ENCODE data around the gene ABCA13.

Gene ABCA13

DNA sequence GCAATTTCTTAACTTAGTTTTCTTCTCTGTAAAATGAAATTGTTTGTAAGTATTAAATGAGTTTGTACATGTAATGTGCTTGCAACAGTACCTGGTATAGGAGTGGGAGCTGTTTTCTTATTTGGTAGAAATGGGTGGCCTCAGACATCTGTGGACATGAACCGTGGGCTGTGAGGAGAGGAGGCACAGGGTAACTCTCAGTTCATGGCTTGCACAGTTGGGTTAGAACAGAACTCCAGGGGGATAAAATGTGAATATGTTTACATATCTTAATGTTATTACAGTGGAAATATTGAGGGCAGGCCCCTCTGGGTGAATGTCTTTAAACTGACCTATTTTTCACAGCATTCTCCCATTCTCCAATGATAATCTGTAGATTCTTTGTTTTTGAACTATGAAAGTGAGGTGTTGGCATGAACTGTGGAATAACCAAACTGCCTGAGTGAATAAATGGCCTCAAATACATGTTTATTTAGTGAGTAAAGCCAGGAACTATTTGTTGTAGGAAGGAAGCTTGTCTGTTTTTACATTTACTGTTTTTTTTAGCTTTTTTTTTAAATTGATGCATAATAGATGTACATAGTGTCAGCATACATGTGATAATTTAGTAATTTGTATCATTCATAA lies 2.6 kb downstream of the ABCA13 start (continued):
- TF ChIP-seq, protein P1, sequence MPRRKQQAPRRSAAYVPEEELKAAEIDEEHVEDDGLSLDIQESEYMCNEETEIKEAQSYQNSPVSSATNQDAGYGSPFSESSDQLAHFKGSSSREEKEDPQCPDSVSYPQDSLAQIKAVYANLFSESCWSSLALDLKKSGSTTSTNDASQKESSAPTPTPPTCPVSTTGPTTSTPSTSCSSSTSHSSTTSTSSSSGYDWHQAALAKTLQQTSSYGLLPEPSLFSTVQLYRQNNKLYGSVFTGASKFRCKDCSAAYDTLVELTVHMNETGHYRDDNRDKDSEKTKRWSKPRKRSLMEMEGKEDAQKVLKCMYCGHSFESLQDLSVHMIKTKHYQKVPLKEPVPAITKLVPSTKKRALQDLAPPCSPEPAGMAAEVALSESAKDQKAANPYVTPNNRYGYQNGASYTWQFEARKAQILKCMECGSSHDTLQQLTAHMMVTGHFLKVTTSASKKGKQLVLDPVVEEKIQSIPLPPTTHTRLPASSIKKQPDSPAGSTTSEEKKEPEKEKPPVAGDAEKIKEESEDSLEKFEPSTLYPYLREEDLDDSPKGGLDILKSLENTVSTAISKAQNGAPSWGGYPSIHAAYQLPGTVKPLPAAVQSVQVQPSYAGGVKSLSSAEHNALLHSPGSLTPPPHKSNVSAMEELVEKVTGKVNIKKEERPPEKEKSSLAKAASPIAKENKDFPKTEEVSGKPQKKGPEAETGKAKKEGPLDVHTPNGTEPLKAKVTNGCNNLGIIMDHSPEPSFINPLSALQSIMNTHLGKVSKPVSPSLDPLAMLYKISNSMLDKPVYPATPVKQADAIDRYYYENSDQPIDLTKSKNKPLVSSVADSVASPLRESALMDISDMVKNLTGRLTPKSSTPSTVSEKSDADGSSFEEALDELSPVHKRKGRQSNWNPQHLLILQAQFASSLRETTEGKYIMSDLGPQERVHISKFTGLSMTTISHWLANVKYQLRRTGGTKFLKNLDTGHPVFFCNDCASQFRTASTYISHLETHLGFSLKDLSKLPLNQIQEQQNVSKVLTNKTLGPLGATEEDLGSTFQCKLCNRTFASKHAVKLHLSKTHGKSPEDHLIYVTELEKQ (tag by site-specific recombination; IDR thresholded peaks at IDR 0.05; ENCODE audit: borderline replicate concordance), result no peak
- TF ChIP-seq SP7 (tag by site-specific recombination; IDR thresholded peaks at IDR 0.05) (no peak), ZSCAN23 (tag by site-specific recombination; IDR thresholded peaks at IDR 0.05) (no peak), SALL2 (tag by site-specific recombination; IDR thresholded peaks at IDR 0.05; ENCODE audit: borderline replicate concordance) (no peak), ZBTB7A (tag by site-specific recombination; IDR thresholded peaks at IDR 0.05; ENCODE audit: low read depth) (no peak)

GRCh38 chr7:48175019-48175418 lies 3.8 kb downstream of the ABCA13 start:
- H3K36me3 ChIP-seq (ENCODE audit: control insufficient read depth in 2 of 2, insufficient read depth in 1 of 2, low read length in 2 of 2), result no peaks in the 10 kb centered on the region
- no peak overlapping the region for H3K27ac ChIP-seq (ENCODE audit: extremely low read depth, low read depth, low read length)
- H3K4me1 ChIP-seq (ENCODE audit: control insufficient read depth, insufficient read depth, low read length), result no peaks in the 10 kb centered on the region
- POLR2A ChIA-PET, result no interaction called here
- CTCF ChIA-PET, result no interaction called here
- no peaks in the 10 kb centered on the region for H3K9me3 ChIP-seq (ENCODE audit: control insufficient read depth, insufficient read depth, low read depth, low read length)
- TF ChIP-seq, protein P2, sequence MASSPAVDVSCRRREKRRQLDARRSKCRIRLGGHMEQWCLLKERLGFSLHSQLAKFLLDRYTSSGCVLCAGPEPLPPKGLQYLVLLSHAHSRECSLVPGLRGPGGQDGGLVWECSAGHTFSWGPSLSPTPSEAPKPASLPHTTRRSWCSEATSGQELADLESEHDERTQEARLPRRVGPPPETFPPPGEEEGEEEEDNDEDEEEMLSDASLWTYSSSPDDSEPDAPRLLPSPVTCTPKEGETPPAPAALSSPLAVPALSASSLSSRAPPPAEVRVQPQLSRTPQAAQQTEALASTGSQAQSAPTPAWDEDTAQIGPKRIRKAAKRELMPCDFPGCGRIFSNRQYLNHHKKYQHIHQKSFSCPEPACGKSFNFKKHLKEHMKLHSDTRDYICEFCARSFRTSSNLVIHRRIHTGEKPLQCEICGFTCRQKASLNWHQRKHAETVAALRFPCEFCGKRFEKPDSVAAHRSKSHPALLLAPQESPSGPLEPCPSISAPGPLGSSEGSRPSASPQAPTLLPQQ (tag by site-specific recombination; IDR thresholded peaks at IDR 0.05), result no peak
- H3K4me3 ChIP-seq (ENCODE audit: low read depth, low read length), result no peak overlapping the region

DNA sequence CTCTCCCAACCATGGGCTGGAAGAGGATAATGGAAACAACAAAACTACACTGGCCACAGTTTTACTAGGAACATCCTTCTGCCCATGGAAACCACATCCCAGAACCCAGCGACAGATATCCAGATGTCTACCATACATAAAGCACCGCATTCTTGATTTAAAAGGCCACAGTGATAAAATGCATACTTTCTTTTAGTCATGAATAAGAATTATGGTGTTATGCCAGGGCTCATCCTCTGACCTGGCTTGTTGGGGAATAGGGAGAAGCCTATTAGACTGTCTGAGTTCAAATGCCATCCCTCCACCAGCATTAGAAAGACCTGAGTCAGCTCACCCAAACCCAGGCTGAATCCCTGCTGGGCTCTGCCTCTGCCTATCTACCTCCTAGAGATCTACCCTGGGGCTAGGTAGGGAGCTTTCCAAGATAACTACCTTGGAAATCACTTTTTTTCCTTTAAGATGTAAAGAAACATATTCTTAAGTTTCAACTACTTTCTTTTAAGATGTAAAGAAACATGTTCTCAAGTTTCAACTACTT lies 5.2 kb downstream of the ABCA13 start:
- ChIA-PET CTCF (interaction anchor here (0.6 kb wide), 1 partner anchor 378 kb away, joined by 4 read pairs; no protein-coding TSS in a partner anchor), POLR2A (no interaction called here)
- no peak for TF ChIP-seq GLI2 (tag by site-specific recombination; IDR thresholded peaks at IDR 0.05; ENCODE audit: borderline replicate concordance, low read depth)
- no peak for TF ChIP-seq ZFP41 (tag by site-specific recombination; IDR thresholded peaks at IDR 0.05; ENCODE audit: borderline replicate concordance)
- TF ChIP-seq ZNF621 (tag by site-specific recombination; IDR thresholded peaks at IDR 0.05), result no peak
- TF ChIP-seq ZNF175 (tag by site-specific recombination; IDR thresholded peaks at IDR 0.05), result no peak
- no peak for TF ChIP-seq SALL2 (tag by site-specific recombination; IDR thresholded peaks at IDR 0.05; ENCODE audit: borderline replicate concordance)
- TF ChIP-seq ZNF561 (tag by site-specific recombination; IDR thresholded peaks at IDR 0.05; ENCODE audit: borderline replicate concordance), result no peak
- H3K27ac ChIP-seq (ENCODE audit: extremely low read depth, low read depth, low read length), result no peak overlapping the region
- H3K4me1 ChIP-seq (ENCODE audit: control insufficient read depth, insufficient read depth, low read length), result no peaks in the 10 kb centered on the region
- H3K4me3 ChIP-seq (ENCODE audit: low read depth, low read length), result no peak overlapping the region
- no peaks in the 10 kb centered on the region for H3K9me3 ChIP-seq (ENCODE audit: control insufficient read depth, insufficient read depth, low read depth, low read length)
- no peaks in the 10 kb centered on the region for H3K36me3 ChIP-seq (ENCODE audit: control insufficient read depth in 2 of 2, insufficient read depth in 1 of 2, low read length in 2 of 2)

DNA sequence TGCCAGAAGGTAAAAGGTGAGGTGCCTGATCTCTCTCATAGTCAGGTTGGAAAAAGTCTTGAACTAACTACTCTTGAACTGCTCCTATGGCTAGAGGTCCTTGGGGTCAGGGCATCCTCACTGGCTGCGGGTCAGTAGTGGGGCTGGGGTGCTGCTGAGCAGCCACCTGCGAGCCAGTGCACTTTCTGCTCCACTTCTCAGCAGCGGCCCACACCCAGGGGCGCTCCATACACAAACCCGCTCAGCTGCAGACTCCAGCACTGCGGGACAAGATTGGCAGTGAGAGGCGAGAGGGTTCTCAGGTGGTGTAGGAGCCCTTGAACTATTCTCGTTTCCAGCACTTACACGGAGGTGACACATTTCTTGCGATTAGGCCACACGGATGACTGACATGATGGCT lies 6.0 kb downstream of the ABCA13 start:
- H3K9me3 ChIP-seq (ENCODE audit: control insufficient read depth, insufficient read depth, low read depth, low read length), result no peaks in the 10 kb centered on the region
- no peak overlapping the region for H3K4me3 ChIP-seq (ENCODE audit: low read depth, low read length)
- H3K36me3 ChIP-seq (ENCODE audit: control insufficient read depth in 2 of 2, insufficient read depth in 1 of 2, low read length in 2 of 2), result no peaks in the 10 kb centered on the region
- no peak overlapping the region for H3K27ac ChIP-seq (ENCODE audit: extremely low read depth, low read depth, low read length)
- CTCF ChIA-PET, result interaction anchor here (0.6 kb wide), 1 partner anchor 379 kb away, joined by 4 read pairs; no protein-coding TSS in a partner anchor
- POLR2A ChIA-PET, result no interaction called here
- H3K4me1 ChIP-seq (ENCODE audit: control insufficient read depth, insufficient read depth, low read length), result no peaks in the 10 kb centered on the region
- TF ChIP-seq ZNF677 (tag by site-specific recombination; IDR thresholded peaks at IDR 0.05), result no peak
- no peak for TF ChIP-seq ZNF274 (IDR thresholded peaks at IDR 0.05; ENCODE audit: low read length)
- TF ChIP-seq ZNF274 (tag by site-specific recombination; IDR thresholded peaks at IDR 0.05; ENCODE audit: borderline replicate concordance), result no peak
- TF ChIP-seq ZNF701 (tag by site-specific recombination; IDR thresholded peaks at IDR 0.05), result no peak
- TF ChIP-seq WT1 (tag by site-specific recombination; IDR thresholded peaks at IDR 0.05), result no peak
- no peak for TF ChIP-seq ZFP3 (tag by site-specific recombination; IDR thresholded peaks at IDR 0.05; ENCODE audit: low read depth)
- no peak for TF ChIP-seq ZNF548 (tag by site-specific recombination; IDR thresholded peaks at IDR 0.05)
- no peak for TF ChIP-seq TCF7L2 (IDR thresholded peaks at IDR 0.05; ENCODE audit: borderline replicate concordance, low read depth, low read length)
- no peak for TF ChIP-seq ZSCAN30 (tag by site-specific recombination; IDR thresholded peaks at IDR 0.05)
- TF ChIP-seq, protein P3, sequence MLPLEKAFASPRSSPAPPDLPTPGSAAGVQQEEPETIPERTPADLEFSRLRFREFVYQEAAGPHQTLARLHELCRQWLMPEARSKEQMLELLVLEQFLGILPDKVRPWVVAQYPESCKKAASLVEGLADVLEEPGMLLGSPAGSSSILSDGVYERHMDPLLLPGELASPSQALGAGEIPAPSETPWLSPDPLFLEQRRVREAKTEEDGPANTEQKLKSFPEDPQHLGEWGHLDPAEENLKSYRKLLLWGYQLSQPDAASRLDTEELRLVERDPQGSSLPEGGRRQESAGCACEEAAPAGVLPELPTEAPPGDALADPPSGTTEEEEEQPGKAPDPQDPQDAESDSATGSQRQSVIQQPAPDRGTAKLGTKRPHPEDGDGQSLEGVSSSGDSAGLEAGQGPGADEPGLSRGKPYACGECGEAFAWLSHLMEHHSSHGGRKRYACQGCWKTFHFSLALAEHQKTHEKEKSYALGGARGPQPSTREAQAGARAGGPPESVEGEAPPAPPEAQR (tag by site-specific recombination; IDR thresholded peaks at IDR 0.05), result no peak
- TF ChIP-seq GLI4 (tag by site-specific recombination; IDR thresholded peaks at IDR 0.05), result no peak
